Nephron progenitor cell (in vitro differentiated cells): Measurements from ENCODE around the gene ERC2.
A peak's percentile ranks its signal among the peaks of the same experiment; 100 is the strongest.

ENCODE experiments used
- DNase-seq: peaks from one replicate; pipeline ENCODE4 v3.0.0; 2021
- H3K27ac Mint-ChIP-seq: 2 replicates; pipeline ENCODE4 v1.8.0; 2021; ENCODE audit warnings: mild to moderate bottlenecking, moderate library complexity, mixed read lengths
- H3K27me3 Mint-ChIP-seq: 2 replicates; pipeline ENCODE4 v1.8.0; 2021; ENCODE audit warnings: mild to moderate bottlenecking, low read depth, mixed read lengths; ENCODE audit not compliant: poor library complexity
- H3K36me3 Mint-ChIP-seq: 2 replicates; pipeline ENCODE4 v1.8.0; 2021; ENCODE audit warnings: low read depth, mixed read lengths
- H3K4me1 Mint-ChIP-seq: 2 replicates; pipeline ENCODE4 v1.8.0; 2021; ENCODE audit warnings: mixed read lengths
- H3K4me3 Mint-ChIP-seq: 2 replicates; pipeline ENCODE4 v1.8.0; 2021; ENCODE audit warnings: mild to moderate bottlenecking, moderate library complexity, mixed read lengths
- H3K9me3 Mint-ChIP-seq: 2 replicates; pipeline ENCODE4 v1.8.0; 2021; ENCODE audit warnings: mild to moderate bottlenecking, moderate library complexity, mixed read lengths
- CTCF ChIP-seq: fragments of 200-600 bp; sonication (generic); IDR thresholded peaks from 2 replicates; pipeline ENCODE4 v1.5.0; 2021; ENCODE audit warnings: antibody characterized with exemption

The ERC2 gene

GRCh38 chr3:55484801-55485791 lies 983.2 kb downstream of the ERC2 start:
- H3K9me3 Mint-ChIP-seq = no peaks in the 10 kb centered on the region
- peak; percentile 91 for DNase-seq
- peaks cover 62% of the 10 kb centered on the region for H3K4me1 Mint-ChIP-seq
- peaks cover 13% of the 10 kb centered on the region for H3K27me3 Mint-ChIP-seq
- H3K36me3 Mint-ChIP-seq = no peaks in the 10 kb centered on the region
- TF ChIP-seq CTCF = peak; percentile 87
- H3K27ac Mint-ChIP-seq = peak overlapping the region; percentile 99
- peak overlapping the region; percentile 95 for H3K4me3 Mint-ChIP-seq

- H3K27me3 Mint-ChIP-seq = peaks cover 7% of the 10 kb centered on the region
- no peak for TF ChIP-seq CTCF
- H3K4me3 Mint-ChIP-seq = peak overlapping the region; percentile 95
- no peaks in the 10 kb centered on the region for H3K9me3 Mint-ChIP-seq
- peak overlapping the region; percentile 88 for H3K27ac Mint-ChIP-seq
- H3K4me1 Mint-ChIP-seq = peaks cover 62% of the 10 kb centered on the region
- peaks cover 6% of the 10 kb centered on the region for H3K36me3 Mint-ChIP-seq
- DNase-seq = peak; percentile 36
Measured at GRCh38 chr3:55484191-55484689, 984.0 kb downstream of the ERC2 start.

- Mint-ChIP-seq H3K4me1 (peaks cover 63% of the 10 kb centered on the region), H3K4me3 (peak overlapping the region; percentile 95), H3K36me3 (peaks cover 12% of the 10 kb centered on the region), H3K27me3 (peaks cover 3% of the 10 kb centered on the region), H3K9me3 (no peaks in the 10 kb centered on the region), H3K27ac (peak overlapping the region; percentile 88)
- no peak for TF ChIP-seq CTCF
- peak; percentile 28 for DNase-seq
Measured at GRCh38 chr3:55483196-55484095, 984.8 kb downstream of the ERC2 start.

- DNase-seq = peak; percentile 63
- TF ChIP-seq CTCF = no peak
- H3K27me3 Mint-ChIP-seq = peaks cover 3% of the 10 kb centered on the region
- peaks cover 71% of the 10 kb centered on the region for H3K4me1 Mint-ChIP-seq
- peaks cover 20% of the 10 kb centered on the region for H3K36me3 Mint-ChIP-seq
- peak overlapping the region; percentile 95 for H3K4me3 Mint-ChIP-seq
- no peaks in the 10 kb centered on the region for H3K9me3 Mint-ChIP-seq
- peak overlapping the region; percentile 88 for H3K27ac Mint-ChIP-seq
Measured at GRCh38 chr3:55482496-55483195, 985.6 kb downstream of the ERC2 start.

- peak overlapping the region; percentile 95 for H3K4me3 Mint-ChIP-seq
- DNase-seq = peak; percentile 60
- no peak for TF ChIP-seq CTCF
- no peaks in the 10 kb centered on the region for H3K9me3 Mint-ChIP-seq
- peaks cover 78% of the 10 kb centered on the region for H3K4me1 Mint-ChIP-seq
- peaks cover 27% of the 10 kb centered on the region for H3K36me3 Mint-ChIP-seq
- H3K27me3 Mint-ChIP-seq = peaks cover 3% of the 10 kb centered on the region
- H3K27ac Mint-ChIP-seq = peak overlapping the region; percentile 74
Measured at GRCh38 chr3:55481744-55482495, 986.3 kb downstream of the ERC2 start.
